ENCODE data around the gene DEXI. TPM values are rescaled to one million over a fixed set of nuclear protein-coding genes. Genes with fewer than 3 reads are reported as not detected.

DEXI gene
- total RNA-seq, 2 donors from 2014 or later, result 20.7 to 36.3 TPM

GRCh38 chr16:10902999-10903398, 39.3 kb downstream of the DEXI start:
- no peak overlapping the region for H3K27ac Mint-ChIP-seq
- no peak for ATAC-seq
- peaks cover 0 to under 1% of the 10 kb centered on the region in 2 donors for H3K4me1 Mint-ChIP-seq (ENCODE audit: low read depth in 2 of 2)
- no peak for DNase-seq (ENCODE audit: low spot score)
- H3K9me3 Mint-ChIP-seq, result no peaks in the 10 kb centered on the region
- no peaks in the 10 kb centered on the region for H3K27me3 Mint-ChIP-seq
- peaks cover 28% of the 10 kb centered on the region for H3K36me3 Mint-ChIP-seq
- no peak overlapping the region for H3K4me3 Mint-ChIP-seq

- H3K4me3 Mint-ChIP-seq, result no peak overlapping the region
- DNase-seq (ENCODE audit: low spot score) (no peak), ATAC-seq (no peak)
- peaks cover 18% of the 10 kb centered on the region for H3K36me3 Mint-ChIP-seq
- no peaks in the 10 kb centered on the region for H3K27me3 Mint-ChIP-seq
- peaks cover 8 to 18% of the 10 kb centered on the region in 2 donors for H3K4me1 Mint-ChIP-seq (ENCODE audit: low read depth in 2 of 2)
- no peaks in the 10 kb centered on the region for H3K9me3 Mint-ChIP-seq
- no peak overlapping the region for H3K27ac Mint-ChIP-seq
These were observed 45.1 kb downstream of the DEXI start for GRCh38 chr16:10897134-10897533.

GRCh38 chr16:10896723-10897122, 45.5 kb downstream of the DEXI start:
- H3K36me3 Mint-ChIP-seq, result peaks cover 18% of the 10 kb centered on the region
- H3K4me1 Mint-ChIP-seq (ENCODE audit: low read depth in 2 of 2), result peaks cover 8 to 18% of the 10 kb centered on the region in 2 donors
- H3K9me3 Mint-ChIP-seq, result no peaks in the 10 kb centered on the region
- H3K27ac Mint-ChIP-seq, result no peak overlapping the region
- no peak for DNase-seq (ENCODE audit: low spot score)
- H3K4me3 Mint-ChIP-seq, result no peak overlapping the region
- ATAC-seq, result no peak
- no peaks in the 10 kb centered on the region for H3K27me3 Mint-ChIP-seq

- peaks cover 18% of the 10 kb centered on the region for H3K36me3 Mint-ChIP-seq
- no peaks in the 10 kb centered on the region for H3K27me3 Mint-ChIP-seq
- DNase-seq (ENCODE audit: low spot score), result no peak
- peaks cover 8 to 18% of the 10 kb centered on the region in 2 donors for H3K4me1 Mint-ChIP-seq (ENCODE audit: low read depth in 2 of 2)
- H3K4me3 Mint-ChIP-seq, result no peak overlapping the region
- no peaks in the 10 kb centered on the region for H3K9me3 Mint-ChIP-seq
- H3K27ac Mint-ChIP-seq, result no peak overlapping the region
- no peak for ATAC-seq
These were observed 46.1 kb downstream of the DEXI start for GRCh38 chr16:10896165-10896564.

- Mint-ChIP-seq H3K27ac (no peak overlapping the region), H3K36me3 (peaks cover 18% of the 10 kb centered on the region), H3K9me3 (no peaks in the 10 kb centered on the region), H3K4me3 (no peak overlapping the region), H3K27me3 (no peaks in the 10 kb centered on the region), H3K4me1 (ENCODE audit: low read depth in 2 of 2) (peaks cover 8 to 18% of the 10 kb centered on the region in 2 donors)
- ATAC-seq, result no peak
- DNase-seq (ENCODE audit: low spot score), result no peak
These were observed 47.0 kb downstream of the DEXI start for GRCh38 chr16:10895053-10895946.

- Mint-ChIP-seq H3K9me3 (no peaks in the 10 kb centered on the region), H3K27me3 (no peaks in the 10 kb centered on the region), H3K36me3 (peaks cover 6% of the 10 kb centered on the region), H3K27ac (no peak overlapping the region), H3K4me3 (no peak overlapping the region), H3K4me1 (ENCODE audit: low read depth in 2 of 2) (peaks cover 8 to 20% of the 10 kb centered on the region in 2 donors)
- no peak for DNase-seq (ENCODE audit: low spot score)
- no peak for ATAC-seq
These were observed 49.4 kb downstream of the DEXI start for GRCh38 chr16:10892782-10893318.

GRCh38 chr16:10889855-10890254, 52.4 kb downstream of the DEXI start:
- DNase-seq (ENCODE audit: low spot score) (no peak), ATAC-seq (no peak)
- H3K9me3 Mint-ChIP-seq, result no peaks in the 10 kb centered on the region
- H3K27me3 Mint-ChIP-seq, result no peaks in the 10 kb centered on the region
- no peaks in the 10 kb centered on the region for H3K36me3 Mint-ChIP-seq
- H3K27ac Mint-ChIP-seq, result no peak overlapping the region
- H3K4me3 Mint-ChIP-seq, result no peak overlapping the region
- peaks cover 9 to 32% of the 10 kb centered on the region in 2 donors for H3K4me1 Mint-ChIP-seq (ENCODE audit: low read depth in 2 of 2)

- Mint-ChIP-seq H3K9me3 (no peaks in the 10 kb centered on the region), H3K4me3 (no peak overlapping the region), H3K36me3 (no peaks in the 10 kb centered on the region), H3K27me3 (no peaks in the 10 kb centered on the region), H3K27ac (no peak overlapping the region), H3K4me1 (ENCODE audit: low read depth in 2 of 2) (peaks cover 9 to 41% of the 10 kb centered on the region in 2 donors)
- peak; percentile 29 for DNase-seq (ENCODE audit: low spot score)
- ATAC-seq, result no peak
These were observed 53.8 kb downstream of the DEXI start for GRCh38 chr16:10888320-10888937.

- Mint-ChIP-seq H3K4me1 (ENCODE audit: low read depth in 2 of 2) (peaks cover 26 to 61% of the 10 kb centered on the region in 2 donors), H3K36me3 (no peaks in the 10 kb centered on the region), H3K4me3 (no peak overlapping the region), H3K9me3 (no peaks in the 10 kb centered on the region), H3K27me3 (no peaks in the 10 kb centered on the region), H3K27ac (no peak overlapping the region)
- ATAC-seq (no peak), DNase-seq (ENCODE audit: low spot score) (no peak)
These were observed 57.0 kb downstream of the DEXI start for GRCh38 chr16:10885246-10885645.

- peak; percentile 34 for DNase-seq (ENCODE audit: low spot score)
- Mint-ChIP-seq H3K4me3 (no peak overlapping the region), H3K27me3 (no peaks in the 10 kb centered on the region)
These were observed 59.3 kb downstream of the DEXI start for GRCh38 chr16:10883004-10883403.

GRCh38 chr16:10881479-10882030, 60.7 kb downstream of the DEXI start:
- Mint-ChIP-seq H3K9me3 (no peaks in the 10 kb centered on the region), H3K4me3 (peak overlapping the region; percentile 68), H3K27me3 (peaks cover 0 to 3% of the 10 kb centered on the region in 2 donors), H3K27ac (peak overlapping the region; percentile 33 to 56), H3K36me3 (no peaks in the 10 kb centered on the region), H3K4me1 (ENCODE audit: low read depth in 2 of 2) (peaks cover 46 to 72% of the 10 kb centered on the region in 2 donors)
- ATAC-seq (no peak), DNase-seq (ENCODE audit: low spot score) (peak; percentile 31)

More at GRCh38 chr16:10883004-10883403, 59.3 kb downstream of the DEXI start:
- no peaks in the 10 kb centered on the region for H3K36me3 Mint-ChIP-seq
- no peaks in the 10 kb centered on the region for H3K9me3 Mint-ChIP-seq
- ATAC-seq, result no peak
- H3K27ac Mint-ChIP-seq, result no peak overlapping the region
- H3K4me1 Mint-ChIP-seq (ENCODE audit: low read depth in 2 of 2), result peaks cover 36 to 64% of the 10 kb centered on the region in 2 donors

- Mint-ChIP-seq H3K27me3 (peaks cover 0 to 3% of the 10 kb centered on the region in 2 donors), H3K36me3 (no peaks in the 10 kb centered on the region), H3K9me3 (no peaks in the 10 kb centered on the region), H3K4me3 (peak overlapping the region; percentile 68), H3K27ac (peak overlapping the region in 1 of 2 donors; percentile 33), H3K4me1 (ENCODE audit: low read depth in 2 of 2) (peaks cover 52 to 71% of the 10 kb centered on the region in 2 donors)
- DNase-seq (ENCODE audit: low spot score), result peak; percentile 32
- no peak for ATAC-seq
These were observed 61.4 kb downstream of the DEXI start for GRCh38 chr16:10880594-10881452.
